ENCODE data around the gene DNMT3A. TPM values are rescaled to one million over a fixed set of nuclear protein-coding genes. Genes with fewer than 3 reads are reported as not detected.

The DNMT3A gene
- total RNA-seq, 1 experiment from 2014 or later = 12.2 TPM

DNA sequence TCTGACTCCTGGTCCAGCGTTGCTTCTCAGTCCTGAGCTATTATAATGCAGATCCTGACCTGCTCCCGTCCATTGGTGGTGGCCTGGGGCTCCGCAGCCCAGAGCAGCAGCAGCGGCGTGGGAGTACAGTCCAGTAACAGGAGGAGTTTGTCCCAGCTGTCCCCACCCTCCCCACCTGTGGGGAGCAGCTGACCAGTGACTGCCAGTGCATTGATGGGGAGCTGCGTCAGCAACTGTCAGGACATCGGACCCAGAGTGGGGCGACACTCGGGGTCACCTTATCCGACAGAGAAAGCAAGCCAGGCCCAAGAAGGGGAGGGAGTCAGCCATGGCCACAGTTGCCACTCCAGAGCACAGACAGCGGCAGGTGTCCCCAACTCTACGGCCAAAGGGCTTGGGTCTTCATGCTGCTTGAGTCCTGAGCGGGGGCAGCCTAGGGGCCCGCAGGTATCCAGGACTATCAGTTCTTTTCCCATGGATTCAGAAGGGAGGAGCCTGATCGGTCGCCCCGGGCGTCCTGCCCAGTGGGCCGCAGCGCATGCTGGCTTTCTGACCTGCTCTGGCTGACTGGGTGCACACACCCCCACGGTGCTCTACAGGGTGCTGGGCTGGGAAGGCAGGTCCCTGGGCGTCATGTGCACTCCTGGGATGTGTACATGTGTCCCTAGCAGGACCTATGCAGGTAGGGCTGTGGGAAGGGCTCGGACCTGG lies 29.7 kb downstream of the DNMT3A start:
- ATAC-seq = no peak
- H3K4me3 ChIP-seq (ENCODE audit: low read length) = no peak overlapping the region
- CTCF ChIA-PET = no interaction called here
- peaks cover 20% of the 10 kb centered on the region for H3K4me1 ChIP-seq (ENCODE audit: insufficient read depth, low read length)
- H3F3A ChIP-seq (ENCODE audit: low read length, unreplicated experiment) = no peaks in the 10 kb centered on the region
- peak overlapping the region; percentile 58; the same call in 1 of the 2 replicates for H3K4me2 ChIP-seq (ENCODE audit: low read length)
- no peak for TF ChIP-seq EZH2 (IDR thresholded peaks at IDR 0.05; ENCODE audit: low read length, unreplicated experiment)
- TF ChIP-seq, protein P1, sequence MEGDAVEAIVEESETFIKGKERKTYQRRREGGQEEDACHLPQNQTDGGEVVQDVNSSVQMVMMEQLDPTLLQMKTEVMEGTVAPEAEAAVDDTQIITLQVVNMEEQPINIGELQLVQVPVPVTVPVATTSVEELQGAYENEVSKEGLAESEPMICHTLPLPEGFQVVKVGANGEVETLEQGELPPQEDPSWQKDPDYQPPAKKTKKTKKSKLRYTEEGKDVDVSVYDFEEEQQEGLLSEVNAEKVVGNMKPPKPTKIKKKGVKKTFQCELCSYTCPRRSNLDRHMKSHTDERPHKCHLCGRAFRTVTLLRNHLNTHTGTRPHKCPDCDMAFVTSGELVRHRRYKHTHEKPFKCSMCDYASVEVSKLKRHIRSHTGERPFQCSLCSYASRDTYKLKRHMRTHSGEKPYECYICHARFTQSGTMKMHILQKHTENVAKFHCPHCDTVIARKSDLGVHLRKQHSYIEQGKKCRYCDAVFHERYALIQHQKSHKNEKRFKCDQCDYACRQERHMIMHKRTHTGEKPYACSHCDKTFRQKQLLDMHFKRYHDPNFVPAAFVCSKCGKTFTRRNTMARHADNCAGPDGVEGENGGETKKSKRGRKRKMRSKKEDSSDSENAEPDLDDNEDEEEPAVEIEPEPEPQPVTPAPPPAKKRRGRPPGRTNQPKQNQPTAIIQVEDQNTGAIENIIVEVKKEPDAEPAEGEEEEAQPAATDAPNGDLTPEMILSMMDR (conservative IDR thresholded peaks at IDR 0.05; ENCODE audit: low read depth, low read length) = no peak
- no peak for TF ChIP-seq EZH2phosphoT487 (IDR thresholded peaks at IDR 0.05; ENCODE audit: borderline replicate concordance, low read length)
- H3K9ac ChIP-seq (ENCODE audit: low read length) = no peak overlapping the region
- H3K36me3 ChIP-seq (ENCODE audit: low read depth, low read length) = no peaks in the 10 kb centered on the region
- intact Hi-C loops (cut with micrococcal nuclease) = no loop called here
- no peak for DNase-seq
- H2AFZ ChIP-seq (ENCODE audit: low read length) = no peak overlapping the region
- H4K20me1 ChIP-seq (ENCODE audit: low read length) = no peaks in the 10 kb centered on the region
- H3K79me2 ChIP-seq (ENCODE audit: low read length) = no peaks in the 10 kb centered on the region
- no TSS peak for BruUV-seq (replicated peaks)
- POLR2A ChIA-PET (ENCODE audit: unreplicated experiment) = no interaction called here
- no peak overlapping the region for H3K27ac ChIP-seq (ENCODE audit: low read length)
- H3K9me3 ChIP-seq (ENCODE audit: low read length) = no peaks in the 10 kb centered on the region
- H3K27me3 ChIP-seq (ENCODE audit: low read length) = no peaks in the 10 kb centered on the region
- H3K9me2 ChIP-seq (replicated peaks; ENCODE audit: low read length) = no peaks in the 10 kb centered on the region

DNA sequence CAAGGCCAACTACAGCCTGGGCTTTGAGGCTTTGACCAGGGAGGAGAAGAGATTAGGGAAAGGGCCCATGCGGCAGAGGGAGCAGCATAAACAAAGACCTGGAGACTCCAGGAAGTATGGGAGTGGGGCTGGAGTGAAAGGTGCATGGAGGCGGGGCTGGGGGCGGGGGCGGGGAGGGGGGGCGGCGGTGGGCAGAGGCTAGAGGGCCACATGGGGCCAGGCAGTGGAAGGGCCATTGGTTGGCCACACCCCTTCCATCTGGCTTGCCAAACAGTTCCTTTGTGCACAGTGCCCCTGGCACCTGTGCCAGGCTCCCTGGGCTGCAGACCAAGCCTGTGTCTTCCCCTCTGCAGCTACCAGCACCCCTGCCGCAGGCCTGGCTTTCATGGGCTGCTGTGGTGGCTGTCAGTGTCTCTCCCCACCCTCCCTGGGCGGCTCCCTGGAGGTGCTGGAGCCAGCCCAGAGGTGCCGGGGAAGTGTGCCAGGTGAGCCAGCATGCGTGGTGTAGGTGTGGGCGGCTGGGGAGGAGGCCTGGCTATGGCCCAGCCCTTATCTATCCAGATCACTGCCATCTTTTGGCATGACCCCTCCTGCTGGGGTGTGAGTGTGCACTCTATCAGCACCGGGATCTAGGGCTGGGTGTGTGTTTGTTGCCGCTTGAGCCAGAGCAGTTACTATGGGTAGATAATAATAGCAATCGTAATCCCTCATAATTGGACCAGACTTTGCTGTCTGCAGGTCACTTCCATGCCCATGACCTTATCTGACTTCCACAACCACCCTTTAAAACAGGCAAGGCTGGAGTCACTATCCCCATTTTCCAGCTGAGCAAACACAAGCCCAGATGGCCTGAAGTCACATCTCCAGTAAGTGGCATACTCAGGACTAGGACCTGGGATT lies 30.5 kb downstream of the DNMT3A start:
- H2AFZ ChIP-seq (ENCODE audit: low read length) = no peak overlapping the region
- no TSS peak for BruUV-seq (replicated peaks)
- H3K9me3 ChIP-seq (ENCODE audit: low read length) = no peaks in the 10 kb centered on the region
- peak overlapping the region; percentile 58 for H3K4me2 ChIP-seq (ENCODE audit: low read length)
- peaks cover 20% of the 10 kb centered on the region for H3K4me1 ChIP-seq (ENCODE audit: insufficient read depth, low read length)
- ATAC-seq = peak; percentile 82
- TF ChIP-seq EZH2 (IDR thresholded peaks at IDR 0.05; ENCODE audit: low read length, unreplicated experiment) = no peak
- peak; percentile 90 for TF ChIP-seq EZH2phosphoT487 (IDR thresholded peaks at IDR 0.05; ENCODE audit: borderline replicate concordance, low read length)
- H4K20me1 ChIP-seq (ENCODE audit: low read length) = no peaks in the 10 kb centered on the region
- H3K4me3 ChIP-seq (ENCODE audit: low read length) = no peak overlapping the region
- H3K9me2 ChIP-seq (replicated peaks; ENCODE audit: low read length) = no peaks in the 10 kb centered on the region
- DNase-seq = peak; percentile 88
- no peak overlapping the region for H3K9ac ChIP-seq (ENCODE audit: low read length)
- intact Hi-C loops (cut with micrococcal nuclease) = no loop called here
- no peaks in the 10 kb centered on the region for H3K79me2 ChIP-seq (ENCODE audit: low read length)
- no peaks in the 10 kb centered on the region for H3K36me3 ChIP-seq (ENCODE audit: low read depth, low read length)
- no peaks in the 10 kb centered on the region for H3K27me3 ChIP-seq (ENCODE audit: low read length)
- ChIA-PET POLR2A (ENCODE audit: unreplicated experiment) (no interaction called here), CTCF (no interaction called here)
- no peaks in the 10 kb centered on the region for H3F3A ChIP-seq (ENCODE audit: low read length, unreplicated experiment)
- H3K27ac ChIP-seq (ENCODE audit: low read length) = no peak overlapping the region

DNA sequence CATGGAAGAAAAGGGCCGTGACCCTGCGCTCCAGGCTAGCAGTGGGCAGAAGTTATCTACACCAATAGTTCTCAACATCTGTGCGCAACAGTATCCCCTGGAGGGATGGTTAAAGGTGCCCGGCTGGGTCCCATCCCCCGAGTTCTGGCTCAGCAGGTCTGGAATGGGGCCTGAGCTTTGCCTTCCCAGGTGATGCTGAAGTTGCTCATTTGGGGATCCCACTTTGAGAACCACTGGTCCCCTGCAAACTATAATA lies 31.1 kb downstream of the DNMT3A start:
- Histone ChIP-seq H2AFZ (ENCODE audit: low read length) (no peak overlapping the region), H3K27ac (ENCODE audit: low read length) (no peak overlapping the region), H3K4me2 (ENCODE audit: low read length) (peak overlapping the region; percentile 42), H3K4me3 (ENCODE audit: low read length) (no peak overlapping the region), H3K9me3 (ENCODE audit: low read length) (no peaks in the 10 kb centered on the region), H3K9ac (ENCODE audit: low read length) (no peak overlapping the region), H4K20me1 (ENCODE audit: low read length) (no peaks in the 10 kb centered on the region), H3F3A (ENCODE audit: low read length, unreplicated experiment) (no peaks in the 10 kb centered on the region), H3K36me3 (ENCODE audit: low read depth, low read length) (no peaks in the 10 kb centered on the region), H3K79me2 (ENCODE audit: low read length) (no peaks in the 10 kb centered on the region), H3K27me3 (ENCODE audit: low read length) (no peaks in the 10 kb centered on the region), H3K4me1 (ENCODE audit: insufficient read depth, low read length) (peaks cover 20% of the 10 kb centered on the region), H3K9me2 (replicated peaks; ENCODE audit: low read length) (no peaks in the 10 kb centered on the region)
- ChIA-PET POLR2A (ENCODE audit: unreplicated experiment) (no interaction called here), CTCF (no interaction called here)
- BruUV-seq (replicated peaks) = no TSS peak
- DNase-seq (no peak), ATAC-seq (no peak)
- intact Hi-C loops (cut with micrococcal nuclease) = no loop called here
- TF ChIP-seq, protein P1 (conservative IDR thresholded peaks at IDR 0.05; ENCODE audit: low read depth, low read length) = no peak
- TF ChIP-seq EZH2phosphoT487 (IDR thresholded peaks at IDR 0.05; ENCODE audit: borderline replicate concordance, low read length) (no peak), EZH2 (IDR thresholded peaks at IDR 0.05; ENCODE audit: low read length, unreplicated experiment) (no peak)

Data from PC-3 (cell line).